Cardiac muscle cell (in vitro differentiated cells and primary cell): ENCODE data around the gene EPB41L4B. TPM values are rescaled to one million over a fixed set of nuclear protein-coding genes. Genes with fewer than 3 reads are reported as not detected.

Source experiments
- DNase-seq, 2 donors: peaks; one replicate each; pipeline versions ENCODE4 v3.0.0 to v3.0.0-alpha.2; 2010 to 2017; ENCODE audit warnings: low read depth in 1 of 2, low spot score in 1 of 2
- H3K27ac ChIP-seq: fragments of 200-600 bp; sonication (generic); 2 replicates; pipeline ENCODE4 v1.5.1; 2016
- H3K27me3 ChIP-seq: fragments of 200-600 bp; sonication (generic); 2 replicates; pipeline ENCODE4 v1.6.0; 2016; ENCODE audit warnings: control low read depth
- H3K36me3 ChIP-seq: fragments of 200-600 bp; sonication (generic); 2 replicates; pipeline ENCODE4 v1.5.1; 2016; ENCODE audit warnings: control low read depth
- H3K4me1 ChIP-seq: fragments of 200-600 bp; sonication (generic); 2 replicates; pipeline ENCODE4 v1.8.1; 2017; ENCODE audit warnings: low read depth, mild to moderate bottlenecking, mixed run types
- H3K4me3 ChIP-seq: fragments of 200-600 bp; sonication (generic); 2 replicates; pipeline ENCODE4 v1.5.1; 2016; ENCODE audit warnings: mild to moderate bottlenecking
- H3K9me3 ChIP-seq: fragments of 200-600 bp; sonication (generic); 2 replicates; pipeline ENCODE4 v1.5.1; 2017; ENCODE audit warnings: low read depth, mild to moderate bottlenecking, control low read depth
- polyA plus RNA-seq: library from polyadenylated mRNA; unstranded; fragments of >200 nt; fragmentation: Nextera tagmentation; extraction: Ambion mirVana; gene quantifications from 2 replicates; pipeline ENCODE4 v1.2.1, GENCODE V29; 2016
- total RNA-seq: library from RNA; depleted of rRNA; stranded (reverse); fragments of >200 nt; gene quantifications from 2 replicates; pipeline ENCODE4 v1.2.3, GENCODE V29; 2016
- TF ChIP-seq, protein P1 (sequence below): IDR thresholded peaks from 2 replicates; pipeline ENCODE4 v1.5.1; 2012; ENCODE audit warnings: low read depth, mild to moderate bottlenecking, low read length

Gene EPB41L4B
- total and polyA plus RNA-seq, 2 experiments from 2014 or later = 2.0 to 2.1 TPM

DNA sequence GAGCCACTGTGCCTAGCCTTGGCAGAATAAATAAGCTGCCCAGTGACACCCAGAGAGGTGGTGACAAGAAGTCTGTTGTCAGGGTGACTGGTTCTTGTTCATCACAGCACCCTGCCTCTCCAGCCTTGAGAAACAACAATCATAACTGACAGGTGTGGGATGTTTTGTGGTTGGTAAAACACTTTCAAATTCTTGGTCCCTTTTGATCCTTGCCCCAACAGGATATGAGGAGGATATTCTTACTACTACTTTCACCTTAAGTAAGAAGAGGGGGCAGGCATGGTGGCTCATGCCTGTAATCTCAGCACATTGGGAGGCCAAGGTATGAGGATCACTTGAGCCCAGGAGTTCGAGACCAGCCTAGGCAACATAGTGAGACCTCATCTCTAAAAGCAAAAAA lies 139.6 kb downstream of the EPB41L4B start:
- Histone ChIP-seq H3K4me3 (no peak overlapping the region), H3K27me3 (no peaks in the 10 kb centered on the region), H3K27ac (no peak overlapping the region), H3K36me3 (no peaks in the 10 kb centered on the region), H3K9me3 (no peaks in the 10 kb centered on the region), H3K4me1 (no peaks in the 10 kb centered on the region)
- TF ChIP-seq, protein P1, sequence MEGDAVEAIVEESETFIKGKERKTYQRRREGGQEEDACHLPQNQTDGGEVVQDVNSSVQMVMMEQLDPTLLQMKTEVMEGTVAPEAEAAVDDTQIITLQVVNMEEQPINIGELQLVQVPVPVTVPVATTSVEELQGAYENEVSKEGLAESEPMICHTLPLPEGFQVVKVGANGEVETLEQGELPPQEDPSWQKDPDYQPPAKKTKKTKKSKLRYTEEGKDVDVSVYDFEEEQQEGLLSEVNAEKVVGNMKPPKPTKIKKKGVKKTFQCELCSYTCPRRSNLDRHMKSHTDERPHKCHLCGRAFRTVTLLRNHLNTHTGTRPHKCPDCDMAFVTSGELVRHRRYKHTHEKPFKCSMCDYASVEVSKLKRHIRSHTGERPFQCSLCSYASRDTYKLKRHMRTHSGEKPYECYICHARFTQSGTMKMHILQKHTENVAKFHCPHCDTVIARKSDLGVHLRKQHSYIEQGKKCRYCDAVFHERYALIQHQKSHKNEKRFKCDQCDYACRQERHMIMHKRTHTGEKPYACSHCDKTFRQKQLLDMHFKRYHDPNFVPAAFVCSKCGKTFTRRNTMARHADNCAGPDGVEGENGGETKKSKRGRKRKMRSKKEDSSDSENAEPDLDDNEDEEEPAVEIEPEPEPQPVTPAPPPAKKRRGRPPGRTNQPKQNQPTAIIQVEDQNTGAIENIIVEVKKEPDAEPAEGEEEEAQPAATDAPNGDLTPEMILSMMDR = no peak
- no peak for DNase-seq

DNA sequence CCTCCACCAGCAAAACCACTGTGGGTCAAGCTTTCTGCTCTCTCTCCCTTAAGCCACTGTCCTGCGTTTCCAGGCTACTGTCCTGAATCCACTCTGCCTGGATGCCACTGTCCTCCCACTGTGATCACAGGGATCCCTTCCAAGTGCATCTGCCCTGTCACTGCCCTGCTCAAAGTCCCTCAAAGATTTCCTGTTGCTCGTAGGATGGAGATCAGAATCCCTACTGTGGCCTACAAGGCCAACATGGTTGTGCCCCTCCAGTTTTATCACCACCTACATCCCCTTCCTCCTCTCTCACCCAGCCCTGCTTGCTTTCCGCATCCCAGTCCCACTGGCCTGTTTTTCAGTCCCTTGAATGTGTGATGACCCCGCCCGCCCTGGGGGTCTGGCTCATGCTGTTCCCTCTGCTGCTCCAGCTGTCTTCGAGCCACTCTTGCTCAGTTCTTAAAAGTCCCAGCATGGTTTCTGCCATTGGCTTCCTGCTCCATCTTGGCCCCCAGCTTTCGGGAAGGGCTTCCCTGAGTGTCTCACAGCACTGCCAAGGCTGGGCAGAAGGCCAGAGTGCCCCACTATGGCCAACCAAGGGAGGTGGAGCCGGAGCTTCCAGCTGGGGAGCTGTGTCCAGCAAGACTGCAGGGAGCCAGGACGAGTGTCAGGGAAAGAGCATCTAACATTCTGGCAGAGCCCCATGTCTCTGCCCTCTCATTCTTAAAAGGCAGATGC lies 140.9 kb downstream of the EPB41L4B start:
- no peaks in the 10 kb centered on the region for H3K9me3 ChIP-seq
- H3K36me3 ChIP-seq = no peaks in the 10 kb centered on the region
- TF ChIP-seq, protein P1 = no peak
- H3K4me3 ChIP-seq = no peak overlapping the region
- H3K27me3 ChIP-seq = no peaks in the 10 kb centered on the region
- DNase-seq = no peak
- no peak overlapping the region for H3K27ac ChIP-seq
- H3K4me1 ChIP-seq = no peaks in the 10 kb centered on the region

DNA sequence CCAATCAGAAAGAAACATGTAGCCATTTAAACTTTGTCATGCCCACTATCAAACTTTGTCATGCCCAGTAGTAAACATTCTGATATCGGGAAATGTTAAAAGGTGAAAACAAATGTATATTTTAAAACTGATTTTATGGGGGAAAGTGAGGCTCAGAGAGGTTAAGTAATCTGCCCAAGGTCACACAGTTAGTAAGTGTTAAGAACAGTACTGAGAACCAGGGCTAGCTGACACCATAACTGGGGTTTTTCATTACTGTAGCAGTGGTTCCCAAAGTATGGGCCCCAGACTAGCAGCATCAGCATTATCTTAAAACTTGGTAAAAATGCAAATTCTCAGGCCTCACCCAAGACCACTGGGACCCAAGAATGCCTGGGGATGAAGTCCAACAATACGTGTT lies 143.9 kb downstream of the EPB41L4B start:
- no peak for DNase-seq
- Histone ChIP-seq H3K36me3 (no peaks in the 10 kb centered on the region), H3K27ac (no peak overlapping the region), H3K4me3 (no peak overlapping the region), H3K4me1 (no peaks in the 10 kb centered on the region), H3K9me3 (no peaks in the 10 kb centered on the region), H3K27me3 (no peaks in the 10 kb centered on the region)
- TF ChIP-seq, protein P1 = no peak

DNA sequence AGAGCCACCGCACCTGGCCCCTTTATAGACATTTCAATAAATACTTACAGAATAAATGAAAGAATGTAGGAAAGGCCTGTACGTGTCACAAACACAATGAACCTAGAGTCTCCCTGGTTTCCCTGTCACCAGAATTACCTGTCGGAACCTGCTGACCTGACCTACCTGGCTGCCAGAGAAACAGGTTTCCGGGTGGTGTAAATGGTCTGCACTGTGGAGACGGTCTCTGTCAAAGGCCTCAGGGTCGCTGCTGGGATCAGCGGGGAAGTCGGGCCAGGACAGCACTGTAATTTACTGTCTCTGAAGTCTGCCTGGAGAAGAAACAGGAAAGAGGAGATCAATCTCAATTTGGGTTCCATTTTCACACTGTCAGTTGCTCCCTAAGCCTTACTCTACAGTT lies 144.5 kb downstream of the EPB41L4B start:
- DNase-seq = no peak
- Histone ChIP-seq H3K27me3 (no peaks in the 10 kb centered on the region), H3K9me3 (no peaks in the 10 kb centered on the region), H3K36me3 (no peaks in the 10 kb centered on the region), H3K4me1 (no peaks in the 10 kb centered on the region), H3K4me3 (no peak overlapping the region), H3K27ac (no peak overlapping the region)
- TF ChIP-seq, protein P1 = no peak

DNA sequence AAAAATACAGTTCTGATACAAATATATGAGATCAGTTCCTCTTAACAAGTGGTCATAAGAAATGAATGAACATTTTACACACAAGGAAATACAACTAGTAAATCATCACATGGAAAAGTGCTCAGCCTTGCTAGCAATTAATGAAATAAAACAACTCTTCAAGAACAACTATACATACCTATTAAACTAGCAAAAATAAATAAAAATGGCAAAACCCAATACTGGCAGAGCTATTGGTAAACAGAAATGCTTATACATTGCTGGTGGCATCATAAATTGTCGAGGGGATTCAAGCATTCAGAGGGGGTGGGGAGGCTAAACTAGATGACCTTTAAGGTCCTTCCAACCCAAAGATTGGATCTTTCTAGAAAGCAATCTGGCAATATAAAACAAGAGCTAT lies 147.9 kb downstream of the EPB41L4B start:
- H3K27ac ChIP-seq = no peak overlapping the region
- H3K4me1 ChIP-seq = no peaks in the 10 kb centered on the region
- peaks cover 19% of the 10 kb centered on the region for H3K27me3 ChIP-seq
- DNase-seq = no peak
- no peaks in the 10 kb centered on the region for H3K9me3 ChIP-seq
- no peaks in the 10 kb centered on the region for H3K36me3 ChIP-seq
- TF ChIP-seq, protein P1 = no peak
- H3K4me3 ChIP-seq = no peak overlapping the region
